ENCODE measurements around the gene GUCY1A1.

GRCh38 chr4:155701827-155702226, 35.2 kb downstream of the GUCY1A1 start:
- TF ChIP-seq CTCF (IDR thresholded peaks at IDR 0.05; ENCODE audit: poor library complexity, severe bottlenecking) (no peak), MXI1 (conservative IDR thresholded peaks at IDR 0.05; ENCODE audit: poor library complexity, severe bottlenecking) (no peak), EP300 (conservative IDR thresholded peaks at IDR 0.05; ENCODE audit: poor library complexity, severe bottlenecking) (no peak), RAD21 (conservative IDR thresholded peaks at IDR 0.05) (no peak), EZH2 (IDR thresholded peaks at IDR 0.05; ENCODE audit: borderline replicate concordance, insufficient read depth, low read length, poor library complexity, severe bottlenecking) (no peak), POLR2AphosphoS5 (IDR thresholded peaks at IDR 0.05) (no peak)

Measured in neural cell (in vitro differentiated cells).